Stimulated activated CD4-positive, alpha-beta T cell treated with anti-CD3 and anti-CD28 coated beads, Interleukin-12 subunit alpha, Interleukin-12 subunit beta, amount 100 ng/mL, for 4 hours (primary cell): ENCODE data around the gene ITGA11.

Experiments used
- DNase-seq: peaks from one replicate; pipeline ENCODE4 v3.0.0-alpha.2; 2020

The ITGA11 gene, protein sequence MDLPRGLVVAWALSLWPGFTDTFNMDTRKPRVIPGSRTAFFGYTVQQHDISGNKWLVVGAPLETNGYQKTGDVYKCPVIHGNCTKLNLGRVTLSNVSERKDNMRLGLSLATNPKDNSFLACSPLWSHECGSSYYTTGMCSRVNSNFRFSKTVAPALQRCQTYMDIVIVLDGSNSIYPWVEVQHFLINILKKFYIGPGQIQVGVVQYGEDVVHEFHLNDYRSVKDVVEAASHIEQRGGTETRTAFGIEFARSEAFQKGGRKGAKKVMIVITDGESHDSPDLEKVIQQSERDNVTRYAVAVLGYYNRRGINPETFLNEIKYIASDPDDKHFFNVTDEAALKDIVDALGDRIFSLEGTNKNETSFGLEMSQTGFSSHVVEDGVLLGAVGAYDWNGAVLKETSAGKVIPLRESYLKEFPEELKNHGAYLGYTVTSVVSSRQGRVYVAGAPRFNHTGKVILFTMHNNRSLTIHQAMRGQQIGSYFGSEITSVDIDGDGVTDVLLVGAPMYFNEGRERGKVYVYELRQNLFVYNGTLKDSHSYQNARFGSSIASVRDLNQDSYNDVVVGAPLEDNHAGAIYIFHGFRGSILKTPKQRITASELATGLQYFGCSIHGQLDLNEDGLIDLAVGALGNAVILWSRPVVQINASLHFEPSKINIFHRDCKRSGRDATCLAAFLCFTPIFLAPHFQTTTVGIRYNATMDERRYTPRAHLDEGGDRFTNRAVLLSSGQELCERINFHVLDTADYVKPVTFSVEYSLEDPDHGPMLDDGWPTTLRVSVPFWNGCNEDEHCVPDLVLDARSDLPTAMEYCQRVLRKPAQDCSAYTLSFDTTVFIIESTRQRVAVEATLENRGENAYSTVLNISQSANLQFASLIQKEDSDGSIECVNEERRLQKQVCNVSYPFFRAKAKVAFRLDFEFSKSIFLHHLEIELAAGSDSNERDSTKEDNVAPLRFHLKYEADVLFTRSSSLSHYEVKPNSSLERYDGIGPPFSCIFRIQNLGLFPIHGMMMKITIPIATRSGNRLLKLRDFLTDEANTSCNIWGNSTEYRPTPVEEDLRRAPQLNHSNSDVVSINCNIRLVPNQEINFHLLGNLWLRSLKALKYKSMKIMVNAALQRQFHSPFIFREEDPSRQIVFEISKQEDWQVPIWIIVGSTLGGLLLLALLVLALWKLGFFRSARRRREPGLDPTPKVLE

DNA sequence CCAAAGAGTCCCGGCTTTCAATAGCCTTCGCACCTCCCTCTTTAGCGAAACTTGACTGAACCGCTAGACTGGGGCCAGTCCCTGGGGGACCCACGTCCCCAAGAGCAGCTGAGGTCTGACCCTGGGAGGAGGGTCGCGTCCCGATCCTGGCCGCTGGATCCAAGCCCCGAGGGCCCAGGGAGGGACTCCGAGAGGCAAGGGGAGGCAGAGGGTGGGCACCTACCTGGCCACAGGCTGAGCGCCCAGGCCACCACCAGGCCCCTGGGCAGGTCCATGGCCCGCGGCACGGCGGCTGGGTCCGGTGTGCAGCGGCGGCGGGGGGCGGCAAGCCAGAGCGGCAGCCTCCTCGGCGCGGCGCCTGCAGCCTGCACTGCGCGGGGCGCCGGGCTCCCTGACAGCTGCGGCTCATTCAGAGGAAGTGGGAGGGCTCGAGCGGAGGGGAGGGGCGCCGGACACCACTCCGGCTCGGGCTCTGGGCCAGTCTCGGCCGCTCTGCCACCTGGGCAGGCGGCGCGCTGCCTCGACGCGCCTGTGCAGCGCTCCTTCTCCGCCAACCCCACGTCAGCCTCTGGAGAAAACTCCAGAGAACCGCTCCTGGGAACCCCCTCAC, at the start of gene ITGA11:
TSS of gene ITGA11 (minus strand) at position 372 of the 610 bp plus-strand sequence. CDS start at position 275, 97 bp downstream.
- no peak for DNase-seq

- no peak for DNase-seq
These were observed 49.4 kb upstream of the ITGA11 start for GRCh38 chr15:68481321-68481720.

GRCh38 chr15:68480296-68480695, 48.3 kb upstream of the ITGA11 start:
- no peak for DNase-seq

DNA sequence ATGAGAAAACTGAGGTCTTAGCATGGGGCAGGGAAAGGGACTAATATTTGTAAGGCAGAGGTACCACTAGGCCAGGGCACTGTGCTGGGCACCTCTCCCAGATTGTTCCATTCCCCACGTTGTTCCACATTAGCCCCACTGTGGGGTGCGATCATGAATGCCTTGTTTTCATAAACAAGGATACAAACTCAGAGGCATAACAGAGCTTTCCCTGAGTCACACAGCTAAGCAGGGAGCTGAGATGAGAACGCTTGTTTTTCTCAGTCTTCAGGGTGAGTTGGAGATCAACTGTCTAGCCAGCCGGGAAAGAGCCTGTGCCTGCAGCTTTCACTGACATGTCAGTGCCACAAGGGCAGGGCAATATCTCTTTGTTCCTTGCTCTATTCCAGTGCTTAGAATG, 47.9 kb upstream of the ITGA11 start:
- no peak for DNase-seq

GRCh38 chr15:68479406-68479805, 47.4 kb upstream of the ITGA11 start:
- no peak for DNase-seq

DNA sequence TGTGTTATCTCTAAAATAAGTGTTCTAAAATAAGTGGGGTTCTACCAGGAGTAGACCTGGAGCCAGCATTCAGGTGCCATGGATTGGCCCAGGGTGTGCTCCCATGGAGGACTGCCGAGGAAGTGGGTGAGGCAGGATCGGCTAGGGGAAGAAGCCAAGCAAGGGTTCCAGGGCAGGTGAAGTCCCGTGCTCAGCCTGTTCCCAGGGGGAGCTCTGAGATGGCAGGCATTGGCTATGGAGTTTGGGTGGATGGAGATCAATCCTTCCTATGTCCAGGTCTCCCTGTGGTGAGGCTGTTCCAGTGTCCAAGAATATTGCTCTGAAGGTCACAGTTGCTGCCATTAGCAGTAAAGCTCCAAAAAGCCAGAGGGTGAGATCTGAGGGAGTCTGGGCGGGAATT, 46.9 kb upstream of the ITGA11 start:
- no peak for DNase-seq

DNA sequence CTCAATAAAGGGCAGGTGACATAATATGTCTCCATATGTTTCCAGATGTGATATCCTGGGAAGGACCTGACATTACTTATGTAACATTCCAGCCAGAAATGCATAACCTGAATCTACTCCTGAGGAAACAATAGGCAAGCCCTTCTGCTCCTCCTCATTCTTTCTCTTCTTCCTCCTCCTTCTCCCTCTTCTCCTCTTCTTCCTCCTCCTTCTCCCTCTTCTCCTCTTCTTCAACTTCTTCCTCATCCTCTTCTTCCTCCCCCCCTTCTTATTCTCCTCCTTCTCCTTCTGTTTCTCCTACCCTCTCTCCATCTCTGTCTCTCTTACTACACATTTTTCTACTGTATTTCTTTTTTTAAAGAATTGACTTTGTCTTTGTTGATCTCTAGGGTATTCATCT, 43.5 kb upstream of the ITGA11 start:
- DNase-seq = no peak

DNA sequence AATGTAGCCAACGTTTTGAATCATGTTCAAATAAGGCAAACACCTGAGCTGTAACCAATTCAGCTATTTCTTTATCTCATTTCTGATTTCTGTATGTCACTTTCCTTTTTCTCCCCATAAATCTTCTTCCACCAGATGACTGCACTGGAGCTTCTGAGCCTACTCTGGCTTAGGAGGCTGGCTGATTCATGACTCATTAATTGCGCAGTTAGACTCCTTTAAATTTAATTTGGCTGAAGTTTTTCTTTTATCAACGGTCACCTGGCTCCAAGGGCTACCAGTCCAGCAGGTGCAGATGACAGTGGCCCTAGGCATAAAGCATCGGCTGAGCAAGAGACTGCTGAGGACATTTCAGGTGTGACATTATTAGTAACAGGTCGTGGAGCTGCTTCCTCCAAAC, 39.6 kb upstream of the ITGA11 start:
- DNase-seq = no peak

DNA sequence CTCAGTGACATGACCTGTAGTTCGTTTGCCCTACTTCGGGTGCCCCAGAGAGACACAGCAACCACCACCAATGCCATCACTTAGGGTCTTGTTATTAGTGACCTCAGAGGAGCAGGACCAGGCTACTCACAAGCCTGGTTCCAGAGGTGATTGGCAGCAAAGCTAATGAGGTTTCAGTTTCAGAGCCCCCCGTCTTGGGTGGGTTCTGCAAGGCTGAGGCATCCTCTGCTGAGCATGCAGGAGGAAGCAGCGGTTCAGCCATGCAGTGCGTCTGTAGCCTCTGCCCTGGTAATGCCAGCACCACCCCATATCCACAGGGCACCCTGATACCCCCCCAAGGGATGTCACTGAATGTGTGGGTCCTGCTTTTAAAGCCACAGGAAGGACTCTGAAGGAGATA, 39.0 kb upstream of the ITGA11 start:
- no peak for DNase-seq

GRCh38 chr15:68470049-68470742, 38.2 kb upstream of the ITGA11 start:
- DNase-seq = no peak

- DNase-seq = no peak
These were observed 37.4 kb upstream of the ITGA11 start for GRCh38 chr15:68469162-68470048.

DNA sequence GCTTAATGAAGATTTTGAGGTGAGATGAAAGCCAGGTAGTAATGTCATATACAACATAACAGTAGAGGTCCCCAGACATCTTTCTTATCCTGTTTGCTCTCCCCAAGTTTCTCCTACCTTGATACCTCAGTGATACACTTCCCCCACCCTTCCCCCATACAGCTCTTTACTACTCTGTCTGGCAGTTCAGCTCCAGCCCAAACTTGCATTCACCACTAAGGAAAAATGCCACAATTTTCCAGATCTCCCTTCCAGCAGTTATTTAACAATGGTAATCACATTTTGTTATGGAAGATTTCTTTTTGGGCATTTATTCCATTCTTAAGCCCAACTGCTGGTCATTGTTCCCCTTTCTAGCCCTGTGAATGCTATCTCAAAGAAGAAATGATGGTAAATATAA, 34.9 kb upstream of the ITGA11 start:
- DNase-seq = no peak

DNA sequence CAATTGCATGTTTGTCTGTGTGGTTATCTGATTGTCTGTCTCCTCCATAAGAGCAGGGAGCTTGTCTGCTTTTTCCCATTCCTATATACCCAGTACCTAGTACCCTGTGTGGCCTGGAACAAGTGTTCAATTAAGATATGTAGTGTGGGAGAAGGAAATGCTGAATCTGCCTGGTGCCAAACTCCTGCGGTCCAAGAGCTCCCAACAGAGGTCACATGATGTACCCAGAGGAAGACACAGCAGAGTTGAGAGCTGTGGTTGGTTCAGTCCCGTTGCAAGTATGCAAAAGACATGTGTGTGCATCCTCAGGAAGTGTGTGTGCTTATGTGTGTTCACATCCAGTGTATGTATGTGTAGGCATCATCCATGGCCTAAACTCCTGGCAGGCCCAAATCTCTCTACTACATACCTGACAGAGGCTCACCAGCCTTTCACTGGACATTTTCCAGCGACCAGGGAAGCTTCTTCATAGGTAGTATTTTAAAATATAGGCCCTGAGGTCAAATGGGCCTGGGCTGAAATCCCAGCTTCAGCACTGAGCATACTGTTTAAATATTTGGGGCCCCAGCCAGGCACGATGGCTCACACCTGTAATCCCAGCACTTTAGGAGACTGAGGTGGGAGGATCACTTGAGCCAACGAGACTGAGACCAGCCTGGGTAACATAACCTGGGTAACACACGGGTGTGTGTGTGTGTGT, 34.0 kb upstream of the ITGA11 start:
- DNase-seq = no peak

DNA sequence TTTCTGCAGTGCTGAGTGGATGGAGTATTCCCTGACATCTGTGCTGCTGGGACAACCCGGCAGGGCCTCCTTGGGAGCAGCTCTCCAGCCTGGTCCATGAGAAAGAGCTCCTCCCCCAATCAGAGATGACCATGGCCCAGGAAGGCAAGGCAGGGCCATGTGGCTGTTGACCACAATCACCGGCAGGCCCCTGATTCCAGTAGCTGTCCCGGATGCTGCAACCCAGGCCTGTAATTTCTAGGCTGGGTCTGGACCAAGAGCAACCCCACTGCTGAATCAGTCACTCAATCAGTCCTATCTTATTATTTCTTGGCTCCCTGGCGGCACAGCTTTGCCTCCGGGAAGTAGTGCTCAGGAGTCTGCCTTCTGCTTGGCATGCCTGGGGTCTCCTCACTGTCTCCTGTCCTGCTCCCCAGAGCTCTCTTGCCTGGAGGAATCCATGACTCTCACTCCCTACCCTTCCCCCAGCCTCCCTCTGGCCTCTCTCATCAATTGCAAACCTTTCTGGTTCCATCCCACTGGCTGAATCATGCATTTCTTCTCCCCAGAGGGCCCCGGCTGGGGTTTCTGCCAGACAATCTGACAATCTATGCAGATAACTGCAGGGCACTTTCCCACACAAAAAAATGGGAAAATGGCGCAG, 32.6 kb upstream of the ITGA11 start:
- no peak for DNase-seq

- no peak for DNase-seq
These were observed 32.0 kb upstream of the ITGA11 start for GRCh38 chr15:68463996-68464395.

DNA sequence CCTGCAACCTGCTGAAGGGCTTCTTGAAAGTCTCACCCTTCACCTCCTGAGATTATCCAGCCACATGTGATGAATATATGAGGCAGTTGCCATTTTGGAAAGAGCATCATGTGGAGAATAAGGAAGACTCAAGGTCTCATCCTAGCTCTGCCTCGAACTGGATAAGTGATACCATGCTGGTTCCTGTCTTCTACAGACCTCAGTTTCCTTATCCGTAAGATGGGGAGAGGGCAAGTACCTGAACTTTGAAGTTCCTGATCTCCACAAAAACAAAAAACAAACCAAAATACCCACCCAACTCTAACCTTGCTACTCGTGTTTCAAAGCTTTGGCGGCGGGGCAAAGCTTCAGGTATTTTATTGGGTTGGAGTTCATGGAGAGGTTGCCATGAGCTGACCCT, 31.5 kb upstream of the ITGA11 start:
- no peak for DNase-seq

- no peak for DNase-seq
These were observed 28.2 kb upstream of the ITGA11 start for GRCh38 chr15:68460166-68460565.

DNA sequence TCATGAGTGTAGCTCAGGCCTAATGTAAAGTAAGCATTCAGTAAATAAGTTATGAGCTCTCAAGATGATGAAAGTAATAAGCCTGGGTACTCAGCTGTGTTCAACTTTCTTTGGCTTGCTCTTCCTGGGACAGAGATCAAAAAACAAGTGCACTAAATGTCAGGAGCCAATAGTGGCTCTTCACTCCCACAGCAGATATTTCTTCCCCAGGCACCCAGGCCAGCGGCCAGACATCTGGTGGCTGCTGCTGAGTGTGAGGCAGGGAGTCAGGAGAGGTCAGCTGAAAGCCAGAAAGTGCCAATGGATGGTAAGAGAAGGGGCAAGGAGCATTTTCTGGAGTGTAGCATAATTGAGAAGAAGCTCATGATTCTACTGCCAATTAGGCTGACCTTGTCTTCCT, 18.2 kb upstream of the ITGA11 start:
- DNase-seq = no peak

- no peak for DNase-seq
These were observed 17.4 kb upstream of the ITGA11 start for GRCh38 chr15:68449389-68449788.
